Omental fat pad (tissue), 4 donors: ENCODE data around the gene ADAMTSL5. TPM values are rescaled to one million over a fixed set of nuclear protein-coding genes. Genes with fewer than 3 reads are reported as not detected.

Source experiments
- ATAC-seq: fragments of 150-250 bp; one replicate; pipeline ENCODE4 v1.9.1; 2016; ENCODE audit warnings: mild to moderate bottlenecking, moderate library complexity; ENCODE audit not compliant: low FRiP score
- DNase-seq: peaks from one replicate; pipeline ENCODE4 v3.0.0-alpha.2; 2019; ENCODE audit warnings: low spot score
- CTCF ChIP-seq, 3 donors: fragments of 450-650 bp; IDR thresholded peaks; one replicate each; pipeline ENCODE4 v1.5.1; 2016 to 2017; ENCODE audit warnings: antibody characterized with exemption in 3 of 3, mild to moderate bottlenecking in 3 of 3, moderate library complexity in 2 of 3
- total RNA-seq, 4 donors: library from RNA; depleted of rRNA; stranded (reverse); fragments of >200 nt; gene quantifications; one replicate each; pipeline ENCODE4 v1.1.0, GENCODE V29; 2016

Gene ADAMTSL5
- total RNA-seq, 4 donors from 2014 or later, result 0.60 to 4.3 (median 0.89) TPM

GRCh38 chr19:1518471-1518870 is 5.7 kb upstream of the ADAMTSL5 start:
- no peak for TF ChIP-seq CTCF (IDR thresholded peaks at IDR 0.05)
- ATAC-seq, result no peak
- no peak for DNase-seq

GRCh38 chr19:1516395-1516753 is 3.6 kb upstream of the ADAMTSL5 start:
- ATAC-seq, result no peak
- DNase-seq, result no peak
- no peak for TF ChIP-seq CTCF (IDR thresholded peaks at IDR 0.05)

DNA sequence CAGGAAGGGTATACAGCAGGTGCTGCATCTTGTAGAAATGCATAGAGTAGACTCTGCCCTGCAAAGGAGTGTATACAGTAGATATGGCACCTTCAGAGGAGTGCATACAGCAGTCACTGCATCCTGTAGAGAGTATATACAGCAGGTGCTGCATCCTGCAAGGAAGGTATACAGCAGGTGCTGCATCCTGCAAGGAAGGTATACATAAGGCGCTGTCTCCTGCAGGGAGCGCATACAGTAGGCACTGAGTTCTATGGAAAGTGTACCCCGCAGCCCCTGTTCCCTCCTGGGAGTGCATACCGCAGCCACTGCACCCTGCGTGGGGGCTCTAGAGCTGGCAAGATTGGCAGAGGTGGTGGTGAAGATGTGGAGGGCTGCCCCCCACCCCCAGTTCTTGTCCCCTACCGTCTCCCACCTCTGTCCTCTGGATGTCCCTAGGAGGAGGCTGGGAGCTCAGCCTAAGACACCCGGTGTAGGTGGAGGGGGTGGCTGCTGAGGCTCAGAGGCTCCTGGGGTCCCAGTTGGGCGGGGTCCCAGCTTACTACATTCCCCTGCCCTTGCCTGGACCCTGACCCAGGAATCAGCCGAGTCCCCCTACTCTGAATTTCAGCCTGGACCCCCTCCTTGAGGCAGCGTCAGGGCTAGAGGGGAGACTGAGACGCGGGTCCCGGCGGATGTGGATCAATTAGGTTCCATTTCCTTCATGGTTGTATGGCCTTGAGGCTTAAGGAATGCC is 2.3 kb upstream of the ADAMTSL5 start:
- TF ChIP-seq CTCF (IDR thresholded peaks at IDR 0.05), result no peak
- no peak for DNase-seq
- ATAC-seq, result no peak

- DNase-seq, result no peak
- ATAC-seq, result no peak
- no peak for TF ChIP-seq CTCF (IDR thresholded peaks at IDR 0.05)
Observed at GRCh38 chr19:1514295-1514661, 1.5 kb upstream of the ADAMTSL5 start.

GRCh38 chr19:1513499-1514294 is 878 bp upstream of the ADAMTSL5 start:
- DNase-seq (no peak), ATAC-seq (peak; percentile 11)
- no peak for TF ChIP-seq CTCF (IDR thresholded peaks at IDR 0.05)

GRCh38 chr19:1511318-1512317 is 1.2 kb downstream of the ADAMTSL5 start:
- ATAC-seq, result no peak
- DNase-seq, result no peak
- no peak for TF ChIP-seq CTCF (IDR thresholded peaks at IDR 0.05)
